Liver (tissue), 9 donors: ENCODE measurements around the gene RNASE4. TPM values are rescaled to one million over a fixed set of nuclear protein-coding genes. Genes with fewer than 3 reads are reported as not detected.

Source experiments
- DNase-seq: peaks from one replicate; pipeline ENCODE4 v3.0.0-alpha.2; 2017; ENCODE audit warnings: low spot score
- H3K27ac ChIP-seq, 2 donors: one replicate each; pipeline ENCODE4 v1.7.0; 2013; ENCODE audit warnings: inconsistent platforms in 2 of 2, low read length in 2 of 2, control low read depth in 1 of 2, low read depth in 1 of 2, mild to moderate bottlenecking in 1 of 2
- H3K27me3 ChIP-seq, 4 donors: one replicate each; pipeline versions ENCODE4 v1.6.1 to v1.7.0; 2013; ENCODE audit warnings: low read length in 3 of 4, inconsistent platforms in 1 of 4, mild to moderate bottlenecking in 1 of 4, moderate library complexity in 1 of 4; ENCODE audit not compliant: control insufficient read depth in 4 of 4, insufficient read depth in 4 of 4
- H3K36me3 ChIP-seq, 4 donors: one replicate each; pipeline versions ENCODE4 v1.6.1 to v1.7.0; 2013; ENCODE audit warnings: low read length in 3 of 4, mild to moderate bottlenecking in 3 of 4, low read depth in 1 of 4, moderate library complexity in 1 of 4; ENCODE audit not compliant: control insufficient read depth in 4 of 4, insufficient read depth in 3 of 4
- H3K4me1 ChIP-seq, 4 donors: one replicate each; pipeline versions ENCODE4 v1.6.1 to v1.7.0; 2013; ENCODE audit warnings: low read length in 3 of 4, mild to moderate bottlenecking in 3 of 4, moderate library complexity in 1 of 4; ENCODE audit not compliant: control insufficient read depth in 4 of 4, insufficient read depth in 4 of 4
- H3K4me3 ChIP-seq, 3 donors: one replicate each; pipeline versions ENCODE4 v1.6.1 to v1.7.0; 2013; ENCODE audit warnings: low read length in 3 of 3, control low read depth in 1 of 3, low read depth in 1 of 3, mild to moderate bottlenecking in 1 of 3
- H3K9ac ChIP-seq, 2 donors: one replicate each; pipeline ENCODE4 v1.7.0; 2013; ENCODE audit warnings: low read length in 2 of 2, mild to moderate bottlenecking in 2 of 2, moderate library complexity in 2 of 2, control low read depth in 1 of 2, low read depth in 1 of 2
- H3K9me3 ChIP-seq, 4 donors: one replicate each; pipeline versions ENCODE4 v1.6.1 to v1.7.0; 2013; ENCODE audit warnings: low read length in 3 of 4; ENCODE audit not compliant: control insufficient read depth in 4 of 4
- EGR1 ChIP-seq, 2 donors: IDR thresholded peaks; 2 replicates each; pipeline ENCODE4 v1.6.1; 2016 to 2018; ENCODE audit warnings: antibody characterized with exemption in 2 of 2, low read depth in 2 of 2
- FOXA1 ChIP-seq: IDR thresholded peaks from 2 replicates; pipeline ENCODE4 v1.6.1; 2016; ENCODE audit warnings: antibody characterized with exemption
- FOXA2 ChIP-seq: IDR thresholded peaks from 2 replicates; pipeline ENCODE4 v1.6.1; 2016; ENCODE audit warnings: antibody characterized with exemption
- GABPA ChIP-seq, 2 donors: IDR thresholded peaks in 1 of 2; conservative IDR thresholded peaks in 1 of 2; 2 replicates each; pipeline ENCODE4 v1.6.1; 2016; ENCODE audit warnings: antibody characterized with exemption in 2 of 2, mild to moderate bottlenecking in 1 of 2, moderate library complexity in 1 of 2
- HNF4A ChIP-seq, 2 donors: conservative IDR thresholded peaks; 2 replicates each; pipeline ENCODE4 v1.6.1; 2016; ENCODE audit warnings: antibody characterized with exemption in 2 of 2, mild to moderate bottlenecking in 2 of 2
- HNF4G ChIP-seq: IDR thresholded peaks from 2 replicates; pipeline ENCODE4 v1.6.1; 2016; ENCODE audit warnings: antibody characterized with exemption
- JUND ChIP-seq, 2 donors: IDR thresholded peaks; 2 replicates each; pipeline ENCODE4 v1.6.1; 2016; ENCODE audit warnings: antibody characterized with exemption in 2 of 2
- NR2F2 ChIP-seq: IDR thresholded peaks from 2 replicates; pipeline ENCODE4 v1.6.1; 2016; ENCODE audit warnings: antibody characterized with exemption
- RAD21 ChIP-seq, 2 donors: IDR thresholded peaks; 2 replicates each; pipeline ENCODE4 v1.6.1; 2016; ENCODE audit warnings: antibody characterized with exemption in 2 of 2, mild to moderate bottlenecking in 2 of 2
- RXRA ChIP-seq, 2 donors: IDR thresholded peaks; 2 replicates each; pipeline ENCODE4 v1.6.1; 2017 to 2018; ENCODE audit warnings: antibody characterized with exemption in 2 of 2, mild to moderate bottlenecking in 1 of 2
- SP1 ChIP-seq: IDR thresholded peaks from 2 replicates; pipeline ENCODE4 v1.6.1; 2018; ENCODE audit warnings: antibody characterized with exemption, mild to moderate bottlenecking
- TAF1 ChIP-seq: conservative IDR thresholded peaks from 2 replicates; pipeline ENCODE4 v1.6.1; 2016; ENCODE audit warnings: antibody characterized with exemption, mild to moderate bottlenecking
- YY1 ChIP-seq: IDR thresholded peaks from 2 replicates; pipeline ENCODE4 v1.6.1; 2016; ENCODE audit warnings: antibody characterized with exemption, mild to moderate bottlenecking
- WGBS: extraction: QIAGEN DNeasy Blood & Tissue Kit; methylation state at CpG from one replicate; pipeline ENCODE4 v1.1.7; 2013; 5-methylcytosine and 5-hydroxymethylcytosine counted together
- polyA plus RNA-seq, 2 donors: library from polyadenylated mRNA; stranded (reverse) in 1 of 2; unstranded in 1 of 2; fragments of 200-250 nt in 1 of 2; fragments of >200 nt in 1 of 2; fragmentation: Nextera tagmentation in 1 of 2; extraction: Ambion mirVana in 1 of 2; gene quantifications; one replicate each; pipeline versions ENCODE4 v1.2.1 to v1.2.3, GENCODE V29; 2013 to 2015
- total RNA-seq, 2 donors: library from RNA; depleted of rRNA; stranded (reverse); fragments of >200 nt; gene quantifications; one replicate each; pipeline ENCODE4 v1.2.3, GENCODE V29; 2014
- TF ChIP-seq, protein P1 (sequence below): IDR thresholded peaks from 2 replicates; pipeline ENCODE4 v1.6.1; 2016; ENCODE audit warnings: antibody characterized with exemption, mild to moderate bottlenecking
- TF ChIP-seq, protein P2 (sequence below): fragments of 150-350 bp; IDR thresholded peaks from 2 replicates; pipeline ENCODE4 v1.5.1; 2017; ENCODE audit warnings: improper control_type of control experiment, low read depth, low read length; ENCODE audit not compliant: missing input control
- TF ChIP-seq, protein P3 (sequence below): IDR thresholded peaks from 2 replicates; pipeline ENCODE4 v1.6.1; 2016; ENCODE audit warnings: antibody characterized with exemption
- TF ChIP-seq, protein P4 (sequence below): IDR thresholded peaks from 2 replicates; pipeline ENCODE4 v1.6.1; 2016; ENCODE audit warnings: antibody characterized with exemption
- TF ChIP-seq, protein P5 (sequence below): IDR thresholded peaks from 2 replicates; pipeline ENCODE4 v1.6.1; 2016; ENCODE audit warnings: antibody characterized with exemption
- donor health status: healthy.
- donor health status: healthy.
- donor health status: healthy.
- donor health status: healthy.
- donor health status: healthy.

RNASE4 gene
- total and polyA plus RNA-seq, 4 donors, result 129 to 319 (median 184) TPM

DNA sequence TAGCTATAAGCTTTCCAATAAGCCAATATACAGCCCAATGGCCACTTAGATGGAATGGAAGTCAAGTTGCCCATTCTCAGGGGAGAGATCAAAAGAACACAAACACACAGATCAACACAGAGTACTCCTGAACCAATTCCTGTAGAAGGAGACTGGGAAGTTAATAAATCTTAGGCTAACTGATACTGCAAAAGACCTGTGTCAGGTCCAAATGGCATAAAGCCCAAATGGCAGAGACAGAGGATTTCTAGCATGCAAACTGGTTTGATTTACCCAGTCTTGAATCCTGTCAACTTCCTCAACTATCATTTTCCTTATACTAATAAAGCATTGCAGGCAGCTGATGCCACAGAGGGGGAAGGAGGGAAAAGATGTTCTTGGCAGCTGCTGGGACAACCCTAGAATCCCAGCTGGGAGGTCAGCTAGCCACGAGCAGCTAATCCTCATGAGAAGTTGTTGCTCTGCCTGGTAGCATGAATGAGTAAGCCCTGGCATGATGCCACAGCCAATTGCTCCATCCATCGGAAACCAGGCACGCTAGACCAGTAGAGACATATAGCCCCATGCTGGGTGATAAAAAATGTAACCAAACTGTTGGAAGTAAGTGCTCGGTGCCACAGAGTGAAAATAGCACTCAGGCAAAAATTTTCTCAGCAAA, 30.4 kb downstream of the RNASE4 start (continued):
- TF ChIP-seq, protein P1, sequence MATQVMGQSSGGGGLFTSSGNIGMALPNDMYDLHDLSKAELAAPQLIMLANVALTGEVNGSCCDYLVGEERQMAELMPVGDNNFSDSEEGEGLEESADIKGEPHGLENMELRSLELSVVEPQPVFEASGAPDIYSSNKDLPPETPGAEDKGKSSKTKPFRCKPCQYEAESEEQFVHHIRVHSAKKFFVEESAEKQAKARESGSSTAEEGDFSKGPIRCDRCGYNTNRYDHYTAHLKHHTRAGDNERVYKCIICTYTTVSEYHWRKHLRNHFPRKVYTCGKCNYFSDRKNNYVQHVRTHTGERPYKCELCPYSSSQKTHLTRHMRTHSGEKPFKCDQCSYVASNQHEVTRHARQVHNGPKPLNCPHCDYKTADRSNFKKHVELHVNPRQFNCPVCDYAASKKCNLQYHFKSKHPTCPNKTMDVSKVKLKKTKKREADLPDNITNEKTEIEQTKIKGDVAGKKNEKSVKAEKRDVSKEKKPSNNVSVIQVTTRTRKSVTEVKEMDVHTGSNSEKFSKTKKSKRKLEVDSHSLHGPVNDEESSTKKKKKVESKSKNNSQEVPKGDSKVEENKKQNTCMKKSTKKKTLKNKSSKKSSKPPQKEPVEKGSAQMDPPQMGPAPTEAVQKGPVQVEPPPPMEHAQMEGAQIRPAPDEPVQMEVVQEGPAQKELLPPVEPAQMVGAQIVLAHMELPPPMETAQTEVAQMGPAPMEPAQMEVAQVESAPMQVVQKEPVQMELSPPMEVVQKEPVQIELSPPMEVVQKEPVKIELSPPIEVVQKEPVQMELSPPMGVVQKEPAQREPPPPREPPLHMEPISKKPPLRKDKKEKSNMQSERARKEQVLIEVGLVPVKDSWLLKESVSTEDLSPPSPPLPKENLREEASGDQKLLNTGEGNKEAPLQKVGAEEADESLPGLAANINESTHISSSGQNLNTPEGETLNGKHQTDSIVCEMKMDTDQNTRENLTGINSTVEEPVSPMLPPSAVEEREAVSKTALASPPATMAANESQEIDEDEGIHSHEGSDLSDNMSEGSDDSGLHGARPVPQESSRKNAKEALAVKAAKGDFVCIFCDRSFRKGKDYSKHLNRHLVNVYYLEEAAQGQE, result no peak

DNA sequence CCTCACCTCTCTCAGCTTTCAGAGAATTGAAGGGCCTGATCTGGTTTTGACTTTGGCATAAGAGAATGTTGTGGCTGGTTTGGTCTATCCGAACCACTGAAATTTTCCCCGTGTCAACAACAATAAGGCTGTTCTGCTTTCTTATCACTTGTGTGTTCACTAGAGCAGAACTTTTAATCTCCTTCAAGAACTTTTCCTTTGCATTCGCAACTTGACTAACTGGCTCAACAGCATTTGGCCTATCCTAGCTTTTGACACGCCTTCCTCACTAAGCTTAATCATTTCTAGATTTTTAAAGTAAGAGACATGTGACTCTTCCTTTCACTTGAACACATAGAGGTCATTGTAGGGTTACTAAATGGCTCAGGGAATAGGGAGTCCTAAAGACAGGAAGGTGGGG, 35.4 kb downstream of the RNASE4 start:
- Histone ChIP-seq H3K36me3 (no peaks in the 10 kb centered on the region), H3K4me3 (no peak overlapping the region), H3K27ac (no peak overlapping the region), H3K9ac (no peak overlapping the region), H3K9me3 (no peaks in the 10 kb centered on the region), H3K27me3 (peaks cover 0 to 3% (median 0%) of the 10 kb centered on the region in 4 donors), H3K4me1 (no peaks in the 10 kb centered on the region)
- WGBS, result 76% methylated on average over 4 of the region's 4 CpGs
- DNase-seq, result no peak
- TF ChIP-seq, protein P1, result no peak
- TF ChIP-seq, protein P2, sequence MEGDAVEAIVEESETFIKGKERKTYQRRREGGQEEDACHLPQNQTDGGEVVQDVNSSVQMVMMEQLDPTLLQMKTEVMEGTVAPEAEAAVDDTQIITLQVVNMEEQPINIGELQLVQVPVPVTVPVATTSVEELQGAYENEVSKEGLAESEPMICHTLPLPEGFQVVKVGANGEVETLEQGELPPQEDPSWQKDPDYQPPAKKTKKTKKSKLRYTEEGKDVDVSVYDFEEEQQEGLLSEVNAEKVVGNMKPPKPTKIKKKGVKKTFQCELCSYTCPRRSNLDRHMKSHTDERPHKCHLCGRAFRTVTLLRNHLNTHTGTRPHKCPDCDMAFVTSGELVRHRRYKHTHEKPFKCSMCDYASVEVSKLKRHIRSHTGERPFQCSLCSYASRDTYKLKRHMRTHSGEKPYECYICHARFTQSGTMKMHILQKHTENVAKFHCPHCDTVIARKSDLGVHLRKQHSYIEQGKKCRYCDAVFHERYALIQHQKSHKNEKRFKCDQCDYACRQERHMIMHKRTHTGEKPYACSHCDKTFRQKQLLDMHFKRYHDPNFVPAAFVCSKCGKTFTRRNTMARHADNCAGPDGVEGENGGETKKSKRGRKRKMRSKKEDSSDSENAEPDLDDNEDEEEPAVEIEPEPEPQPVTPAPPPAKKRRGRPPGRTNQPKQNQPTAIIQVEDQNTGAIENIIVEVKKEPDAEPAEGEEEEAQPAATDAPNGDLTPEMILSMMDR, result no peak
- TF ChIP-seq YY1 (no peak), GABPA (IDR thresholded peaks at IDR 0.05 in 1 of 2, conservative IDR thresholded peaks at IDR 0.05 in 1 of 2) (no peak), SP1 (no peak), FOXA2 (no peak), RAD21 (IDR thresholded peaks at IDR 0.05) (no peak), FOXA1 (no peak), NR2F2 (no peak), TAF1 (no peak), HNF4A (conservative IDR thresholded peaks at IDR 0.05) (no peak), RXRA (IDR thresholded peaks at IDR 0.05) (no peak), EGR1 (IDR thresholded peaks at IDR 0.05; ENCODE audit: low read depth in 2 of 2) (no peak), HNF4G (no peak), JUND (IDR thresholded peaks at IDR 0.05) (no peak)
- TF ChIP-seq, protein P3, sequence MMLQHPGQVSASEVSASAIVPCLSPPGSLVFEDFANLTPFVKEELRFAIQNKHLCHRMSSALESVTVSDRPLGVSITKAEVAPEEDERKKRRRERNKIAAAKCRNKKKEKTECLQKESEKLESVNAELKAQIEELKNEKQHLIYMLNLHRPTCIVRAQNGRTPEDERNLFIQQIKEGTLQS, result no peak
- TF ChIP-seq, protein P4, sequence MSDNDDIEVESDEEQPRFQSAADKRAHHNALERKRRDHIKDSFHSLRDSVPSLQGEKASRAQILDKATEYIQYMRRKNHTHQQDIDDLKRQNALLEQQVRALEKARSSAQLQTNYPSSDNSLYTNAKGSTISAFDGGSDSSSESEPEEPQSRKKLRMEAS, result no peak
- TF ChIP-seq, protein P5, sequence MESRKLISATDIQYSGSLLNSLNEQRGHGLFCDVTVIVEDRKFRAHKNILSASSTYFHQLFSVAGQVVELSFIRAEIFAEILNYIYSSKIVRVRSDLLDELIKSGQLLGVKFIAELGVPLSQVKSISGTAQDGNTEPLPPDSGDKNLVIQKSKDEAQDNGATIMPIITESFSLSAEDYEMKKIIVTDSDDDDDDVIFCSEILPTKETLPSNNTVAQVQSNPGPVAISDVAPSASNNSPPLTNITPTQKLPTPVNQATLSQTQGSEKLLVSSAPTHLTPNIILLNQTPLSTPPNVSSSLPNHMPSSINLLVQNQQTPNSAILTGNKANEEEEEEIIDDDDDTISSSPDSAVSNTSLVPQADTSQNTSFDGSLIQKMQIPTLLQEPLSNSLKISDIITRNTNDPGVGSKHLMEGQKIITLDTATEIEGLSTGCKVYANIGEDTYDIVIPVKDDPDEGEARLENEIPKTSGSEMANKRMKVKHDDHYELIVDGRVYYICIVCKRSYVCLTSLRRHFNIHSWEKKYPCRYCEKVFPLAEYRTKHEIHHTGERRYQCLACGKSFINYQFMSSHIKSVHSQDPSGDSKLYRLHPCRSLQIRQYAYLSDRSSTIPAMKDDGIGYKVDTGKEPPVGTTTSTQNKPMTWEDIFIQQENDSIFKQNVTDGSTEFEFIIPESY, result no peak
